BE2C (cell line): ENCODE results near the gene KSR2.

Experiments used
- DNase-seq: peaks from one replicate; pipeline ENCODE4 v3.0.0-alpha.2; 2020
- H3K27me3 ChIP-seq: fragments of 250-450 bp; sonication (Bioruptor Pico); 2 replicates; pipeline ENCODE4 v1.5.1; 2020; ENCODE audit warnings: mild to moderate bottlenecking
- H3K36me3 ChIP-seq: fragments of 250-450 bp; sonication (Bioruptor Pico); 2 replicates; pipeline ENCODE4 v1.5.1; 2020; ENCODE audit warnings: mild to moderate bottlenecking
- H3K4me1 ChIP-seq: fragments of 250-450 bp; sonication (Bioruptor Pico); 2 replicates; pipeline ENCODE4 v1.5.1; 2020
- H3K4me3 ChIP-seq: 2 replicates; pipeline ENCODE4 v1.5.1; 2011; ENCODE audit warnings: low read depth, low read length
- H3K9me3 ChIP-seq: fragments of 250-450 bp; sonication (Bioruptor Pico); 2 replicates; pipeline ENCODE4 v1.5.1; 2020
- TF ChIP-seq, protein P1 (sequence below): IDR thresholded peaks from 2 replicates; pipeline ENCODE4 v1.5.1; 2012; ENCODE audit warnings: mild to moderate bottlenecking, low read depth, low read length

The KSR2 gene

DNA sequence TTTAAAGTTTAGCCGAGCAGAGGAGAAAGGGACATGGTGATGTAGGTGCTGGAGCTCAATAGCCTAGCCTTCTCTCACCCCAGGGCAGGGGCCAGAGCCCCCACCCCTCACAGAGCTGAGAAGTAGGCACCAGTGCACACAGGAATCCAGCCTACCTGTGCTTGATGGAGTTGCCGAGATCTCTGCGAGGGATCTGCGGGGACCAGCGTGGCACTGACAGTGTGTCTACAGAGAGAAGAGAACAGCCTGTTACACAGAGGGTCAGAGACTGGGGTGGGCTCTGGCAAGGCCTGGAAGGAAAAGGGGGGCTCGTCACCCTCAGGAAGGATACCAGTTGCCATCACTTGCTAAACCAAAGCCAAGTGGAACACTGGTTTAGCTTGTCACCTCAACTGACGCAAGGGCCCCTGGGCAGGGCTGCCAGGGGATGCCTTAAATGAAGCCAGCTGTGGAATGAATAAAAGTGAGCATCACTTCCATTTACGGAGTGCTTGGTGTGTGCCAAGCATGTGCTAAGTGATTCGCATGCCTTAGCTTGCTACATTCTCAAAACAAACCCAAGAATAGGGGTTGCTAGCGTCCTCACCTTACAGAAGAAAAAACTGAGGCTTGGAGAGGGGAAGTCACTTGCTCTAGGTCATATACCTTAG is 386.5 kb downstream of the KSR2 start:
- no peaks in the 10 kb centered on the region for H3K9me3 ChIP-seq
- no peak for DNase-seq
- H3K4me3 ChIP-seq: no peak overlapping the region
- no peaks in the 10 kb centered on the region for H3K4me1 ChIP-seq
- no peaks in the 10 kb centered on the region for H3K36me3 ChIP-seq
- TF ChIP-seq, protein P1, sequence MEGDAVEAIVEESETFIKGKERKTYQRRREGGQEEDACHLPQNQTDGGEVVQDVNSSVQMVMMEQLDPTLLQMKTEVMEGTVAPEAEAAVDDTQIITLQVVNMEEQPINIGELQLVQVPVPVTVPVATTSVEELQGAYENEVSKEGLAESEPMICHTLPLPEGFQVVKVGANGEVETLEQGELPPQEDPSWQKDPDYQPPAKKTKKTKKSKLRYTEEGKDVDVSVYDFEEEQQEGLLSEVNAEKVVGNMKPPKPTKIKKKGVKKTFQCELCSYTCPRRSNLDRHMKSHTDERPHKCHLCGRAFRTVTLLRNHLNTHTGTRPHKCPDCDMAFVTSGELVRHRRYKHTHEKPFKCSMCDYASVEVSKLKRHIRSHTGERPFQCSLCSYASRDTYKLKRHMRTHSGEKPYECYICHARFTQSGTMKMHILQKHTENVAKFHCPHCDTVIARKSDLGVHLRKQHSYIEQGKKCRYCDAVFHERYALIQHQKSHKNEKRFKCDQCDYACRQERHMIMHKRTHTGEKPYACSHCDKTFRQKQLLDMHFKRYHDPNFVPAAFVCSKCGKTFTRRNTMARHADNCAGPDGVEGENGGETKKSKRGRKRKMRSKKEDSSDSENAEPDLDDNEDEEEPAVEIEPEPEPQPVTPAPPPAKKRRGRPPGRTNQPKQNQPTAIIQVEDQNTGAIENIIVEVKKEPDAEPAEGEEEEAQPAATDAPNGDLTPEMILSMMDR: no peak
- H3K27me3 ChIP-seq: 0 out of 2 replicates have a peak, but pooled peaks cover 4% of the 10 kb centered on the region

DNA sequence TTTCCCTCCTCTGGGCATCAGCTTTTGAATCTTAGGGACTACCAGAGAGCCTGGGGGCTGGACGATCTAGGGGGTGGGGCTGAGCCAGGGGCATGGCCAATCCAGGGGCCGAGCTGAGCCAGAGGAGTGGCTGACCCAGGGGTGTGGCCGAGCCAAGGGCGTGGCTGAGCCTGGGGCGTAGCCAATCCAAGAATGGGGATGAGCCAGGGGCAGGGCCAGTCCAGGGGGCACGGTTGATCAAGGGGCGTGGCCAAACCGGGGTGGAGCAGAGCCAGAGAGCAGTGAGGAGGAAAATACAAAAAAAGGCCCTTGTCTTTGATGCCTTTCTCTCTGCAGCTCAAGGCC is 388.1 kb downstream of the KSR2 start:
- Histone ChIP-seq H3K4me3 (no peak overlapping the region), H3K9me3 (no peaks in the 10 kb centered on the region), H3K36me3 (no peaks in the 10 kb centered on the region), H3K27me3 (0 out of 2 replicates have a peak, but pooled peaks cover 4% of the 10 kb centered on the region), H3K4me1 (no peaks in the 10 kb centered on the region)
- TF ChIP-seq, protein P1: no peak
- DNase-seq: peak; percentile 83

DNA sequence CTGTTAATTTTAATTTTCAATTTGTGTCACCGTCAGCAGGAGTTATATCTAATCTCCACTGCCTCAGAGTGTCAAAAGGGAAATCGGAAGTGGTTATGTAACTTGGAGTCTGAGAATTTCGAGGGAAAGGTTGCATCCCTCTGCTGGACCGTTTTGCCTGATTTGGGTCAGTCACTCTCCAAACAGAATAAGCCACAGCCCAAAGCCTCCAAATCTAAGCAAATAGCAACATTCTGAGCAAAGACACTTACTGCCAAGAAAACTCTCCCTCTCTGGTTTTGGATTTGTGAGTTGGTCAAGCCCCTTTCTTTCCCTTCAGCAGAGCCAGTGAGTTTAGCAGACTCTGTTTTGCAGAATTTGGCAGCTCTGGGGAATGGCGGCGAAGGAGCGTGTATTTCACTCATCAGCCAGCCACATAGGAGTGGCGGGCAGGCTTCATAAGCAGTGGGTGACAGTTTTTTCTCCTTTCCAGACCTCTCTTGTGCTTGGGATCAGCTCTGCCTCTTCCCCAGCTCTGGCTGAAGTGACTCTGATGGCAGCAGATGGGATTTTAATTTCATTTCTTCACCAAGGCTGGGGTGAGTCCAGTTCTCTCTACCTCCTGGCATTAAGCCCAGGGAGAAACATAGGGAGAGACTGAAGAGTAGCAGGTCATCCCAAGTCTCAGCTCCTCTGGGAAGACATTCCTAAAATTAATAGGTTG is 388.6 kb downstream of the KSR2 start:
- Histone ChIP-seq H3K4me3 (no peak overlapping the region), H3K9me3 (no peaks in the 10 kb centered on the region), H3K27me3 (0 out of 2 replicates have a peak, but pooled peaks cover under 1% of the 10 kb centered on the region), H3K36me3 (no peaks in the 10 kb centered on the region), H3K4me1 (no peaks in the 10 kb centered on the region)
- no peak for DNase-seq
- TF ChIP-seq, protein P1: no peak

DNA sequence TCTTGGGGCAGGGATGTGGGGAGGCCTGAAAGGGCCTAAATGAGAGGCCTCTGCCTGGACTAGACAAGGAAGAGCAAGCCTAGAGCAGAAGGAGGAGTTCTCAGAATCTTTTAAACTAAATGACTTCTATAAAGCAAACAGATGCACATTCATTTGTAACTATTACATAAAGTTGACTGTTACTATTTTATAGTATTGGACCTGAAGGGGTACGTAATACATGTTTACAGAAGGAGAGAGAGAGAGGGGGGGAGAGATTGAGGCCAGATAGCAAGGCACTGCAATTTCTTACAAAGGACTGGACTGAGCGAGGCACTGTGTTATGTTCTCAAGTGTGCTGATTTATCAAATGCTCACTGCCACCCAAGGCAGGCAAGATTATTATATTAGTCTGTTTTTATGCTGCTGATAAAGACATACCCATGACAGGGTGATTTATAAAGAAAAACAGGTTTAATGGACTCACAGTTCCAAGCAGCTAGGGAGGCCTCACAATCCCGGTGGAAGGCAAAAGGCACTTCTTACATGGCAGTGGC is 391.6 kb downstream of the KSR2 start:
- TF ChIP-seq, protein P1: no peak
- DNase-seq: no peak
- Histone ChIP-seq H3K36me3 (no peaks in the 10 kb centered on the region), H3K4me1 (no peaks in the 10 kb centered on the region), H3K27me3 (no peaks in the 10 kb centered on the region), H3K9me3 (no peaks in the 10 kb centered on the region; the same call in 1 of the 2 replicates), H3K4me3 (no peak overlapping the region)

DNA sequence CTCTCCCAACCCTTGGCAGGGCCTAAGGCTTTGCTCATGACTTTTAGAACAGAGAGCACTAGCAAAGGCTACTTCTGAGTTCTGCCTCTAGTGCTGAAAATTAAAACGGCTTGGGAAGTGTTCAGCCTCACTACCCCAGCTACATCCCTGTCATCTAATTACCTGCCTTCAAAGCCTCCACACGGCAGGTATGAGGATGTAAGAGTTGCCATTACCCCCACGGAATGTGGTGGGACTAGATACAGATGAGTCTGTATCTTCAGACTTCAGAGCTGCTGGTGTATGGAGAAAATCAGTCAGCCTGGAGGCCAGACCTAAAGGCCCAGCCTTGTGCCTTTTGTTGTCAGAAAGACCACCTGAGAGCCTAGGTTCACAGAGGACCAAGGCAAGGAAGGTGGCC is 392.7 kb downstream of the KSR2 start:
- no peak overlapping the region for H3K4me3 ChIP-seq
- H3K4me1 ChIP-seq: no peaks in the 10 kb centered on the region
- TF ChIP-seq, protein P1: no peak
- no peaks in the 10 kb centered on the region for H3K27me3 ChIP-seq
- no peak for DNase-seq
- no peaks in the 10 kb centered on the region for H3K36me3 ChIP-seq
- no peaks in the 10 kb centered on the region; the same call in 1 of the 2 replicates for H3K9me3 ChIP-seq

DNA sequence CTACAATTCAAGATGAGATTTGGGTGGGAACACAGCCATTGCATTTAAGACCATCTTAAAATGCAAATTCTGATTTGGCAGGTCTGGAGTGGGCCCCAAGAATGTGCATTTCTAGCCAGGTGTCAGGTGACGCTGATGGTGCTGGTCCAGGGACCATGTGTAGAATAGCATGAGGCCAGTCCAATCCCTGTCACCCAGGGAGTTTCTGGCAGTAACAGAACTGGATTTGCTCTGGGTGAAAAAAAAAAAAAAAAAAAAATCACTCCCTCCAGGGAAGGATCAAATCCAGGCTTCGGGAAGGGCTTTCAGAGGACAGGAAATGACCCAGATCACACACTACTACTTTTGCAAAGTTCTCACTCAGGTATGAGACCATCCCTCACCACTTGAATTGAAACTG is 394.1 kb downstream of the KSR2 start:
- H3K9me3 ChIP-seq: no peaks in the 10 kb centered on the region; the same call in 1 of the 2 replicates
- H3K4me1 ChIP-seq: no peaks in the 10 kb centered on the region
- H3K4me3 ChIP-seq: no peak overlapping the region
- no peak for DNase-seq
- H3K36me3 ChIP-seq: no peaks in the 10 kb centered on the region
- TF ChIP-seq, protein P1: no peak
- H3K27me3 ChIP-seq: peaks cover 2% of the 10 kb centered on the region; the same call in 1 of the 2 replicates
